Panc1 (cell line): Measurements from ENCODE around the gene PARP8.

Experiments
- TCF7L2 ChIP-seq: IDR thresholded peaks from 2 replicates; pipeline ENCODE4 v1.6.1; 2011; ENCODE audit warnings: mild to moderate bottlenecking, low read depth, low read length, inconsistent platforms
- TF ChIP-seq, protein P1 (sequence below): fragments of 450-650 bp; IDR thresholded peaks from 2 replicates; pipeline ENCODE4 v1.5.1; 2017; ENCODE audit warnings: mild to moderate bottlenecking

DNA sequence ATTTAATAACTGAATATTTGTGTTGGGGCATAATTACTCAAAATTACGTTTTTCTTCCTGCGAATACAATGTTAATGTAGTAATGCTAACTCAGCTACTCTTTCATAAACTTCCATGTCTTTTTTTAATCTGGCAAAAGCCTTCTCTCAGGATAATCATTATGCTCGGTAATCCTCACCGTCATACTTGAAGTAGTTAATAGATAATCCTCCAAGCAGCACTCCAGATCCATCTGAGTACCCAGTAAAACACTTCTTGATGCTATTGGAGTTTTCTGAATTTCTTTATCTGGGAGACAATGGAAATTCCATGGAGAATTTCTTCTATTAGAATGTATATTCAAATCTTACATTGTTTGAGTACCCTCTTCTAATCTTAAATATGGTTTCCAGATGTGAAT is 34.3 kb downstream of the PARP8 start:
- TF ChIP-seq, protein P1, sequence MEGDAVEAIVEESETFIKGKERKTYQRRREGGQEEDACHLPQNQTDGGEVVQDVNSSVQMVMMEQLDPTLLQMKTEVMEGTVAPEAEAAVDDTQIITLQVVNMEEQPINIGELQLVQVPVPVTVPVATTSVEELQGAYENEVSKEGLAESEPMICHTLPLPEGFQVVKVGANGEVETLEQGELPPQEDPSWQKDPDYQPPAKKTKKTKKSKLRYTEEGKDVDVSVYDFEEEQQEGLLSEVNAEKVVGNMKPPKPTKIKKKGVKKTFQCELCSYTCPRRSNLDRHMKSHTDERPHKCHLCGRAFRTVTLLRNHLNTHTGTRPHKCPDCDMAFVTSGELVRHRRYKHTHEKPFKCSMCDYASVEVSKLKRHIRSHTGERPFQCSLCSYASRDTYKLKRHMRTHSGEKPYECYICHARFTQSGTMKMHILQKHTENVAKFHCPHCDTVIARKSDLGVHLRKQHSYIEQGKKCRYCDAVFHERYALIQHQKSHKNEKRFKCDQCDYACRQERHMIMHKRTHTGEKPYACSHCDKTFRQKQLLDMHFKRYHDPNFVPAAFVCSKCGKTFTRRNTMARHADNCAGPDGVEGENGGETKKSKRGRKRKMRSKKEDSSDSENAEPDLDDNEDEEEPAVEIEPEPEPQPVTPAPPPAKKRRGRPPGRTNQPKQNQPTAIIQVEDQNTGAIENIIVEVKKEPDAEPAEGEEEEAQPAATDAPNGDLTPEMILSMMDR = no peak
- no peak for TF ChIP-seq TCF7L2
